ENCODE data around the gene NAA20.

Gene NAA20

GRCh38 chr20:20005342-20005741 is 11.8 kb upstream of the NAA20 start:
- TF ChIP-seq, protein P1, sequence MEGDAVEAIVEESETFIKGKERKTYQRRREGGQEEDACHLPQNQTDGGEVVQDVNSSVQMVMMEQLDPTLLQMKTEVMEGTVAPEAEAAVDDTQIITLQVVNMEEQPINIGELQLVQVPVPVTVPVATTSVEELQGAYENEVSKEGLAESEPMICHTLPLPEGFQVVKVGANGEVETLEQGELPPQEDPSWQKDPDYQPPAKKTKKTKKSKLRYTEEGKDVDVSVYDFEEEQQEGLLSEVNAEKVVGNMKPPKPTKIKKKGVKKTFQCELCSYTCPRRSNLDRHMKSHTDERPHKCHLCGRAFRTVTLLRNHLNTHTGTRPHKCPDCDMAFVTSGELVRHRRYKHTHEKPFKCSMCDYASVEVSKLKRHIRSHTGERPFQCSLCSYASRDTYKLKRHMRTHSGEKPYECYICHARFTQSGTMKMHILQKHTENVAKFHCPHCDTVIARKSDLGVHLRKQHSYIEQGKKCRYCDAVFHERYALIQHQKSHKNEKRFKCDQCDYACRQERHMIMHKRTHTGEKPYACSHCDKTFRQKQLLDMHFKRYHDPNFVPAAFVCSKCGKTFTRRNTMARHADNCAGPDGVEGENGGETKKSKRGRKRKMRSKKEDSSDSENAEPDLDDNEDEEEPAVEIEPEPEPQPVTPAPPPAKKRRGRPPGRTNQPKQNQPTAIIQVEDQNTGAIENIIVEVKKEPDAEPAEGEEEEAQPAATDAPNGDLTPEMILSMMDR (conservative IDR thresholded peaks at IDR 0.05; ENCODE audit: low read length): no peak
- H3K4me3 ChIP-seq (ENCODE audit: low read length): no peak overlapping the region
- DNase-seq (ENCODE audit: low read depth): no peak

- TF ChIP-seq, protein P1 (conservative IDR thresholded peaks at IDR 0.05; ENCODE audit: low read length): no peak
- no peak for DNase-seq (ENCODE audit: low read depth)
- H3K4me3 ChIP-seq (ENCODE audit: low read length): no peak overlapping the region
Measured at GRCh38 chr20:20009784-20010253, 7.3 kb upstream of the NAA20 start.

DNA sequence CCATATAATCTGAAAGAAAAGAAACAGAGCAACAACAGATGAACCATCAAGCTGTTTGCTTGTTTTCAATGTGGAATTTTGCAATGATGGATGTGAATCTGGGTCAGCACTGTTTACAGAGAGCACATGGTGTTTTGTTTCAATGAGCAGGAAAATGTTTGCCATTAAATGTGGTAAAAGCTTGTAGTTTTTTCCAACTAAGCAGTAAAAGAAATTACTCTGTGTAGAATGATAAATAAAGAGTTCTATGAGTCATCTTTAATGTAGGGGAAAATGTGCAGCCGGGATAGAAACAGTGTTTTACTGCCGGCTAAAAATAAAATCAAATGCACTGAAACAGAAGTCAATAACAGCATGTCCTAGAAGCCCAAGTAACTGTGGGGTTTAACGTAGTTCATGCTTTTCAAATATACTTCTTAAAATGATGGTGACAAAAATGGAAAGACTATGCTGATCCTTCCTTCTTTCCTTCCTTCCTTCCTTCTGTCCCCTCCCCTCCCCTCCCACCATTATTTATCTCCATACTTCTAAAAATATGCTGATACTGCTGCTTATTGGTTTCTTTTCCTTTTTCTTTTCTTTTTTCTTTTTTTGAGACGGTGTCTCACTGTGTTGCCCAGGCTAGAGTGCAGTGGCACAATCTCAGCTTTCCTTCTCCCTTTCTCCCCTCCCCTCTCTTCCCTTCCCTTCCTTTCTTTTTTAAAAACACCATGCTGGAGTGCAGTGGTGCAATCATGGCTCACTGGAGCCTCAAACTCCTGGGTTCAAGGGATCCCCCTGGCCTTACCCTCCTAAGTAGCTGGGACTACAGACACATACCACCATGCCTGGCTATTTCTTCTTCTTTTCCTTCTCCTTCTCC is 6.3 kb upstream of the NAA20 start:
- peak; percentile 73 for DNase-seq (ENCODE audit: low read depth)
- H3K4me3 ChIP-seq (ENCODE audit: low read length): no peak overlapping the region; the same call in 1 of the 2 replicates
- TF ChIP-seq, protein P1 (conservative IDR thresholded peaks at IDR 0.05; ENCODE audit: low read length): no peak

DNA sequence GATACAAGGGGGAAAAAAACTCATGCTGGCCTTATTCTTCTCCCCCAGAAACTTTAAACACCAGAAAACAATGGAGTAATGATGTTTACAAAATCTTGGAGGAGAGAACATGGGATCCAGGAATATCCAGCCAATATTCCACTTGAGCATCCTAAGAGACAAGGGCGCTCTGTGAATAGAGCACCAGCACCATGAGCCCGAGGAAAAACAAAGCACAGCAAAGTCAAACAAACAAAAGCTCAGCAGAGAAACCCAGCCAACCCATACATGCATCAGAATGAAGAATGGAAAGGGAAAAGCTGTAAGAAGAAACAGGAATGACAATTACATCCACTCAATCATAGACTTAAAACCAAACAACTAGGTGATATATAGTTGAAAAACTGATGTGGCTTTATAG is 4.6 kb upstream of the NAA20 start:
- H3K4me3 ChIP-seq (ENCODE audit: low read length): no peak overlapping the region
- DNase-seq (ENCODE audit: low read depth): no peak
- TF ChIP-seq, protein P1 (conservative IDR thresholded peaks at IDR 0.05; ENCODE audit: low read length): no peak

- DNase-seq (ENCODE audit: low read depth): no peak
- TF ChIP-seq, protein P1 (conservative IDR thresholded peaks at IDR 0.05; ENCODE audit: low read length): no peak
- no peak overlapping the region for H3K4me3 ChIP-seq (ENCODE audit: low read length)
Measured at GRCh38 chr20:20014659-20015058, 2.5 kb upstream of the NAA20 start.

DNA sequence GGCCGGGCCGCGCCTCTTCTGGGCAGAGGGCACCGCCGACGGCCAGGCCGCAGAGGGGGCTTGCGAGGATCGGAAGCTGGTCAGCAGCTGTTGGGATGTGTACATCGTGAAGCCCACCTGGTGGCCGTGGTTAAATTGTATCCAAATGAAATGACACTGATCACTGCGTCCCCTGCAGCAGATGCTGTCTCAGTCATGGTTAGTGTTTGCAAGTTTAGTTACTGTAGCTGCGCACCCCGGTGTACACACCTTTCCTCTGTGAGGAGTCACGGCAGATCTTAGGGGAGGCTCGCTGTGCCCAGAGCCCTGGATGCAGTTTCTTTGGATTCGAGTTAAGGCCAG is 653 bp downstream of the NAA20 start:
- peak overlapping the region; percentile 88 for H3K4me3 ChIP-seq (ENCODE audit: low read length)
- DNase-seq (ENCODE audit: low read depth): no peak
- TF ChIP-seq, protein P1 (conservative IDR thresholded peaks at IDR 0.05; ENCODE audit: low read length): no peak

DNA sequence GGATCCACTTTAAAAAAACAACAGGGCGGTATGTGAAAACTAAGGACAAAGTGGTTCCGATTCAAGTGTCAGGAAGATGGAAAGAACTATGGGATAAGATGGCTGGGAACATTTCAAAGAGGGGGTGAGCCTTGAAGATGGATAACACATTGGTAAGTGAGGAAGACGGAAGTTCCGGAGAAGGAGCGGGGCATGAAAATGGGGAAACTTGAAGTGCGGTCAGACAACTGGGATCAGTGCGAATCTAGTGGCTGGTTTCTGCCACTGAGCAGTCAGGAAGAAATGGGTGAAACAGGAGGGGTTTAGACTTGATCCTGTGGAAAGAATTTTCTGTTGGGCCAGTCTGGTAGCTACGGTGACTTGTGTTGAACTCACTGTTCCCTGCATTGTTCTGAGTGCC is 1.2 kb downstream of the NAA20 start:
- DNase-seq (ENCODE audit: low read depth): no peak
- H3K4me3 ChIP-seq (ENCODE audit: low read length): peak overlapping the region; percentile 88
- TF ChIP-seq, protein P1 (conservative IDR thresholded peaks at IDR 0.05; ENCODE audit: low read length): no peak

Data from AG10803 (cell line).